Colonic mucosa (tissue), 4 donors: ENCODE data around the gene RPS2. TPM values are rescaled to one million over a fixed set of nuclear protein-coding genes. Genes with fewer than 3 reads are reported as not detected.

Experiments used
- DNase-seq: peaks from one replicate; pipeline ENCODE4 v3.0.0-alpha.2; 2020
- H3K27ac ChIP-seq: fragments of 200-600 bp; one replicate; pipeline ENCODE4 v1.8.0; 2021
- H3K27me3 ChIP-seq: fragments of 200-600 bp; one replicate; pipeline ENCODE4 v1.8.0; 2021
- H3K36me3 ChIP-seq: fragments of 200-600 bp; one replicate; pipeline ENCODE4 v1.8.0; 2021
- H3K4me1 ChIP-seq: fragments of 200-600 bp; one replicate; pipeline ENCODE4 v1.8.0; 2021; ENCODE audit warnings: mild to moderate bottlenecking
- H3K4me3 ChIP-seq: fragments of 200-600 bp; one replicate; pipeline ENCODE4 v1.8.0; 2021
- H3K9ac ChIP-seq, 2 donors: one replicate each; pipeline ENCODE4 v1.7.0; 2013; ENCODE audit warnings: control low read depth in 2 of 2, low read depth in 2 of 2, low read length in 2 of 2
- H3K9me3 ChIP-seq: fragments of 200-600 bp; one replicate; pipeline ENCODE4 v1.8.0; 2021
- intact Hi-C: fragments of 100-400 bp; cut with DNase I; formaldehyde crosslinking; loops from one replicate; pipeline ENCODE4 v1.14.1; 2022
- total RNA-seq, 2 donors: library from RNA; stranded (reverse); fragmentation: NEBNext Ultra II Directional in 1 of 2; extraction: Animal tissue kit (Norgen Biotek cat#: 25700) in 1 of 2; gene quantifications; one replicate each; pipeline ENCODE4 v1.2.1, GENCODE V29; 2021
- TF ChIP-seq, protein P1 (sequence below): fragments of 200-600 bp; IDR thresholded peaks from one replicate; pipeline ENCODE4 v1.8.0; 2022; ENCODE audit warnings: antibody characterized with exemption, mild to moderate bottlenecking
- donor health status: healthy.
- donor health status: DM: no; HTN: no; CAD: no.
- donor health status: DM: no; HTN: no; CAD: no.

Gene RPS2
- total RNA-seq, 2 donors from 2014 or later, result 1,996 to 2,736 TPM

DNA sequence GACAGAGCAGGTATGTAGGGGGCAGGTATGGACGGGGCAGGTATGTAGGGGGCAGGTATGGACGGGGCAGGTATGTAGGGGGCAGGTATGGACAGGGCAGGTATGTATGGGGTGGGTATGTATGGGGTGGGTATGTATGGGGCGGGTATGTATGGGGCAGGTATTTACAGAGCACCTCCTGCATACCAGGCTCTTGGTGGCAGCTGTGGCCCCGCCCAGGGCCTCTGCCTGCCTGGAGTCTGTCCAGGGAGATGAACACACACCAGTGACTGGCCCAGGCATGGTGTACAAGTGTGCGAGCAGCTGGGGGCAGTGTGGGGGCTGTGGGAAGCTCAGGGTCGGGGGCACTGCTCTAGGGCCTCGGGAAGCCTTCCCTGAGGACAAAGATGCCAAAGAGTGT, 14.6 kb downstream of the RPS2 start:
- H3K36me3 ChIP-seq, result no peaks in the 10 kb centered on the region
- TF ChIP-seq, protein P1, sequence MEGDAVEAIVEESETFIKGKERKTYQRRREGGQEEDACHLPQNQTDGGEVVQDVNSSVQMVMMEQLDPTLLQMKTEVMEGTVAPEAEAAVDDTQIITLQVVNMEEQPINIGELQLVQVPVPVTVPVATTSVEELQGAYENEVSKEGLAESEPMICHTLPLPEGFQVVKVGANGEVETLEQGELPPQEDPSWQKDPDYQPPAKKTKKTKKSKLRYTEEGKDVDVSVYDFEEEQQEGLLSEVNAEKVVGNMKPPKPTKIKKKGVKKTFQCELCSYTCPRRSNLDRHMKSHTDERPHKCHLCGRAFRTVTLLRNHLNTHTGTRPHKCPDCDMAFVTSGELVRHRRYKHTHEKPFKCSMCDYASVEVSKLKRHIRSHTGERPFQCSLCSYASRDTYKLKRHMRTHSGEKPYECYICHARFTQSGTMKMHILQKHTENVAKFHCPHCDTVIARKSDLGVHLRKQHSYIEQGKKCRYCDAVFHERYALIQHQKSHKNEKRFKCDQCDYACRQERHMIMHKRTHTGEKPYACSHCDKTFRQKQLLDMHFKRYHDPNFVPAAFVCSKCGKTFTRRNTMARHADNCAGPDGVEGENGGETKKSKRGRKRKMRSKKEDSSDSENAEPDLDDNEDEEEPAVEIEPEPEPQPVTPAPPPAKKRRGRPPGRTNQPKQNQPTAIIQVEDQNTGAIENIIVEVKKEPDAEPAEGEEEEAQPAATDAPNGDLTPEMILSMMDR, result no peak
- no peak overlapping the region for H3K4me3 ChIP-seq
- no peaks in the 10 kb centered on the region for H3K4me1 ChIP-seq
- H3K9ac ChIP-seq, result no peak overlapping the region
- intact Hi-C loops, result no loop called here
- H3K27me3 ChIP-seq, result no peaks in the 10 kb centered on the region
- no peaks in the 10 kb centered on the region for H3K9me3 ChIP-seq
- DNase-seq, result no peak
- H3K27ac ChIP-seq, result no peak overlapping the region

GRCh38 chr16:1949507-1949906, 15.1 kb downstream of the RPS2 start:
- intact Hi-C loops, result no loop called here
- DNase-seq, result no peak
- TF ChIP-seq, protein P1, result no peak
- no peaks in the 10 kb centered on the region for H3K27me3 ChIP-seq
- no peak overlapping the region for H3K4me3 ChIP-seq
- no peak overlapping the region for H3K9ac ChIP-seq
- H3K27ac ChIP-seq, result no peak overlapping the region
- no peaks in the 10 kb centered on the region for H3K4me1 ChIP-seq
- H3K36me3 ChIP-seq, result no peaks in the 10 kb centered on the region
- no peaks in the 10 kb centered on the region for H3K9me3 ChIP-seq

GRCh38 chr16:1947369-1947670, 17.3 kb downstream of the RPS2 start:
- H3K4me1 ChIP-seq, result peaks cover 1% of the 10 kb centered on the region
- H3K9ac ChIP-seq, result no peak overlapping the region
- H3K36me3 ChIP-seq, result no peaks in the 10 kb centered on the region
- no peak overlapping the region for H3K27ac ChIP-seq
- TF ChIP-seq, protein P1, result no peak
- no peak overlapping the region for H3K4me3 ChIP-seq
- DNase-seq, result no peak
- intact Hi-C loops, result no loop called here
- H3K27me3 ChIP-seq, result no peaks in the 10 kb centered on the region
- no peaks in the 10 kb centered on the region for H3K9me3 ChIP-seq

- TF ChIP-seq, protein P1, result no peak
- Histone ChIP-seq H3K9me3 (no peaks in the 10 kb centered on the region), H3K9ac (no peak overlapping the region), H3K36me3 (no peaks in the 10 kb centered on the region), H3K4me1 (peaks cover 7% of the 10 kb centered on the region), H3K4me3 (no peak overlapping the region), H3K27ac (no peak overlapping the region), H3K27me3 (no peaks in the 10 kb centered on the region)
- DNase-seq, result no peak
- intact Hi-C loops, result no loop called here
Observed at GRCh38 chr16:1946495-1947368, 17.9 kb downstream of the RPS2 start.

GRCh38 chr16:1945559-1946391, 18.9 kb downstream of the RPS2 start:
- Histone ChIP-seq H3K4me1 (peaks cover 9% of the 10 kb centered on the region), H3K27me3 (no peaks in the 10 kb centered on the region), H3K9ac (no peak overlapping the region), H3K36me3 (no peaks in the 10 kb centered on the region), H3K4me3 (no peak overlapping the region), H3K9me3 (no peaks in the 10 kb centered on the region), H3K27ac (no peak overlapping the region)
- no peak for DNase-seq
- intact Hi-C loops, result no loop called here
- TF ChIP-seq, protein P1, result no peak
